Hippocampal formation (tissue), 2 donors: ENCODE data around the gene GCK.
A peak's percentile ranks its signal among the peaks of the same experiment; 100 is the strongest.
"Not testable (repeated sequence)": the region's sequence is repeated elsewhere in the genome, so short reads cannot be mapped to it uniquely, and the experiment has no call there.

Source experiments
- DNase-seq, 2 donors: peaks; one replicate each; lab custom pipeline; 2025; lab: John Stamatoyannopoulos, UW

GCK gene

GRCh38 chr7:44201813-44202212 is 12.6 kb upstream of the GCK start:
- no peak for DNase-seq

DNA sequence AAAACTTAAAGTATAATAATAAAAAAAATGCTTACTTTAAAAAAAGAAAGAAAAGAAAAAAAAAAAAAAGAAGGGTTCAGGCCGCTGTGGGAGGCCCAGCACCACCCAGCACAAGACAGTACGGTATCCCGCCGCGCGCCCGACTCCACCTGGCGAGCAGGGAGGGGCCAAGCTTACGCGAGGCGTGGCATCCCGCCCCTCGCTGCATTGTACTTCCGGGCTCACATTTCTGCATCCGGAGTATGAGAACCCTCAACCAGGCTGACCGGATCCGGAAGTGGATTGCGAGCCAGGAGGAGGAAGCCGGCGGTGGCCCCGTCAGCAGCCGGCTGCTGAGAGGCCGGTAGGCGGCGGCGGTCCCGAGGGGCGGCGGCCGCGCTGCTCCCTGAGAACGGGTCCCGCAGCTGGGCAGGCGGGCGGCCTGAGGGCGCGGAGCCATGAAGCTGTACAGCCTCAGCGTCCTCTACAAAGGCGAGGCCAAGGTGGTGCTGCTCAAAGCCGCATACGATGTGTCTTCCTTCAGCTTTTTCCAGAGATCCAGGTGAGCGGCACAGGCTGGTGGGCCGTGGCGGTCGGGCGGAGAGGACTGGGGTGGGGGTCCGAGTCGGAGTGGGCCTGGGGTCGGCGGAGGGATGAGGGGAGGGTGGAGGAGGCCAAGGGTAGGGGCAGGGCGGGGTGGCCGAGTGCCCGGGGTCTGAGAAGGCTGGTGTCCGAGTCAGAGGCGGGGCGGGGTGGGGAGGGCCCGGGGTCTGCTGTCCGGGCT is 11.6 kb upstream of the GCK start, which contains the start of gene YKT6:
Gene YKT6, plus strand, starts transcription at position 280 of the 763 bp plus-strand sequence. Its CDS starts 158 bp downstream, at position 438.
- DNase-seq, result peak; percentile 87 to 89

DNA sequence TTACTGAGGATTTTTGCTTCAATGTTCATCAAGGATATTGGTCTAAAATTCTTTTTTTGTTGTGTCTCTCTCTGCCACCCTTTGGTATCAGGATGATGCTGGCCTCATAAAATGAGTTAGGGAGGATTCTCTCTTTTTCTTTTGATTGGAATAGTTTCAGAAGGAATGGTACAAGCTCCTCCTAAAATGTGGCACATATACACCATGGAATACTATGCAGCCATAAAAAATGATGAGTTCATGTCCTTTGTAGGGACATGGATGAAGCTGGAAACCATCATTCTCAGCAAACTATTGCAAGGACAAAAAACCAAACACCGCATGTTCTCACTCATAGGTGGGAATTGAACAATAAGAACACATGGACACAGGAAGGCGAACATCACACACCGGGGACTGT is 10.9 kb upstream of the GCK start:
- DNase-seq, result not testable (repeated sequence)

DNA sequence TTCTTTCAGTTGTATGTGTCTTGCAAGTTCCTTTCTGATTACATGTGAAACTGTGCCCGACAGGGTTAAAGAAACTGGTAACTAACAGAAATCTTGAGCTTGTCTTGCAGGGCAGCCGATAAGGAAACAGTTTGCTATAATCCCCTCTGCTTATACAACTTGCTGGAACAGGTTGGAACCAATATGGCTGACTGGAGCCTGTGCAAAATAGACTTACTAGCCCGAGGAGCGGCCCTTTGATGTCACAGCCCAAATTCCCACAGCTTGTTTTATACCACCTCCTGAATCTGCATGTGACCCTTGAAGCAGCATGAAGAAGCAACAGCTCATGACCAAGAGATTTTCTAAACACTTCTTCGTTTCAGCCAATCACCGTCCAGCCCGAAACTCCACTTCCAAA is 8.2 kb upstream of the GCK start:
- no peak for DNase-seq

DNA sequence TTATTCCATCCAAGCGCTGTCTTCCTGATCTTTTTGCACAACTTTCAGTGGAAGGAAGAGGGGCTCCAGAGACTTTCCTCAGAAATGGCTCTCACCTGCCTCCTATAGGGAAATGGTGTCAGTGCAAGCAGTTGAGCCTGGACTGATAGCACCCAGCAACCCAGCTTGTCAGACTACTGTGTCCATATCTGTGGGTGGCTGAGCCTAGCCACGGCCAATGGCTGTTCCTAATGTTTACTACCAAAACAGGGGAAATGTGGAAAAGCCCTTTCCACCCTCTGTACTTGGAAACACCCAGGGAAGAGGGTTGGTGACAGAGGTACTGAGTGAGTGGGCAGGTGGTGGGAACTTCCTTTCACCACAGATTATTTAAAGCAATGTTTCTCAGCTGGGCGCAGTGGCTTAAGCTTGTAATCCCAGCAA is 7.2 kb upstream of the GCK start:
- DNase-seq, result peak in 1 of 2 donors; percentile 38

GRCh38 chr7:44195889-44196288 is 6.7 kb upstream of the GCK start:
- no peak for DNase-seq

GRCh38 chr7:44194562-44195145 is 5.4 kb upstream of the GCK start:
- no peak for DNase-seq

- DNase-seq, result no peak
Measured at GRCh38 chr7:44194069-44194468, 4.8 kb upstream of the GCK start.

DNA sequence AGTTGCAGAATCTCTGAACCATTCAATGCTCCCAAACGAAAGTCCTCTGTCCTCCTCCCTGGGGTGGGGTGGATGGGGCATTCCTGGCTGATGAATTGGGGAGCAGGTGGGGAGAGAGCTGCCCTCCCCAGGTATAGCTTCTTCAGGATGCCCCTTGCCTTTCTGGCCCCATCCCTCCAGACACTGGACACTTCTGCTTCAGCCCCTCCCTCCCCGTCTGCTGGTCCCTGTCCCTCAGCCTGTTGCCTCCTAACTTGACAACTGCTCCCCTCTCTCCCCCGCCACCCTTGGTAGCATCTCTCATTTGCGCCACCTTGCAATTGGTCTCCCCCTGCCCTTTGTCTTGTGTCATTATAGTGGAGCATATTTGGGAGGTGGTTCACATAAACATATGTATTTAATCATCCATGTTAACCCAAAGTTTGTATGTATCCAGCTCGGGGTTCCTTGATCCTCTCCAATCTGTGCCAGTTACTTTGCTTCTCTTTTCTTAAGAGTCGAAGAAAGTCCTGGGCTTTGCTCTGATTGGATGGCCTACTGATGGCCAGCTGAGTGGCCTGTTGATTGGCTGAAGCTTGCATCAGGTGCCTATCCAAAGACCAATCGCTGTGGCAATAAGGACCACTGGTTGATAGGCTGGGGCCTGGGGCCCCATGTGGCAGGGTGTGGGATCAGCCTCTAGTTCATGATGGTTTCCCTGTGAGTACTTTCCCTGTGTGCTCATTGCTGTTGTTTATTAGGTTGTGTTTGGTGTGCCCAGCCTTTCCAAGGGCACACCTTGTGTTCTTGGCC is 4.0 kb upstream of the GCK start:
- DNase-seq, result no peak

DNA sequence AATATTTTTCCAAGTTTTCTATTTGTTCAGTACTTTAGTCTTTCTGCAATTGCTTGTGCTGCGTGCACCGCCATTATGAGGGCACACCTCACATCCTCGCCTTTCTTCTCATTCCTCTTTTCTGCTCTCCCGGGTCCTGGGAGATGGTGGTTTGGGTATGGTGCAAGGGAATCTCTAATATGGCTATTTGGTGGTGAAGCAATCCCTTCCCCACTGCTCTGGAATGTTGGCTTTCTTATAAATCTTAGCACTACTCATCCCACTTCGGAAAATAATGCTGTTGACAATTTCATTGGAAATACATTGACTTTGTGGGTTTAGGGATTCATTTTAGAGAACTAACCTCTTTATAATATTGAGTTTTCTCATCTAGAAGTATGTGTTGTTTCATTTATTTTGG is 1.9 kb upstream of the GCK start:
- DNase-seq, result no peak

GRCh38 chr7:44189993-44190872 is 994 bp upstream of the GCK start:
- no peak for DNase-seq

DNA sequence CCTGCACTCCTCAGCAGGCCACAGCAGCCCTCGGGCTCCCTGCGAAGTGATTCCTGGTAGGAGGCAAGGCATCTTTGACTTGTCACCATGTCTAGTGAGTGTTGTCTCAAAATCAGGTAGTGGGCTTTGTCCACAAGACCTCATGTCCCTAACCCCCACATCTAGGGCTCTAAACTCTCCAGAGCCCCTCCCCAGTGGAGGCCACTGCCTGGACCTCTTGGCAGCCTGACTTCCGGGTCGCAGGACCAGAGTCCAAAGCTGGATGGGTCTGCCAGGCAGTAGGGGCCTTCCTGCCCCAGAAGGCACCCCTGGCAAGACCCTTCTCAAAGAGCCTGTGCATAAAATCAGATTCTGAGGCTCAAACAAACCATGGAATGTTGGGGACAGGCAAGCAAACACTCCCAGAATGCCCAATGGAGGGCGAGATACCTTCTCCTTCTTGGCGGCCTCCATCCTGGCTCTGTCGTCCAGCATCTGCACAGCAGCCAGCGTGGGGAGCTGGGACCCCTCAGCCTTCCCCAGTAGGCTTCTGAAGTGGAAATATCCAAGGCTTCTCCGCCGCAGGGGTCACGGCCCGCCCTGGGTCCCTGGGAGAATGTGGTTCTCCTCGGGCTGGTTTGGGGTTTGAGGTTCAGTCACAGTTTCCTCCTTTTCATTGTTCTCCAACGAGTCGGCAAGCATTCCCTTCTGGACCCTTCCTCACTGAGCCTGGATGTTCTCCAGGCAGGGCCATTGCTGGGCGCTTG is 586 bp downstream of the GCK start:
- DNase-seq, result no peak

- DNase-seq, result peak in 1 of 2 donors; percentile 11
Measured at GRCh38 chr7:44187636-44188416, 1.4 kb downstream of the GCK start.

GRCh38 chr7:44186736-44187135 is 2.5 kb downstream of the GCK start:
- no peak for DNase-seq

GRCh38 chr7:44185729-44186128 is 3.5 kb downstream of the GCK start:
- DNase-seq, result no peak

DNA sequence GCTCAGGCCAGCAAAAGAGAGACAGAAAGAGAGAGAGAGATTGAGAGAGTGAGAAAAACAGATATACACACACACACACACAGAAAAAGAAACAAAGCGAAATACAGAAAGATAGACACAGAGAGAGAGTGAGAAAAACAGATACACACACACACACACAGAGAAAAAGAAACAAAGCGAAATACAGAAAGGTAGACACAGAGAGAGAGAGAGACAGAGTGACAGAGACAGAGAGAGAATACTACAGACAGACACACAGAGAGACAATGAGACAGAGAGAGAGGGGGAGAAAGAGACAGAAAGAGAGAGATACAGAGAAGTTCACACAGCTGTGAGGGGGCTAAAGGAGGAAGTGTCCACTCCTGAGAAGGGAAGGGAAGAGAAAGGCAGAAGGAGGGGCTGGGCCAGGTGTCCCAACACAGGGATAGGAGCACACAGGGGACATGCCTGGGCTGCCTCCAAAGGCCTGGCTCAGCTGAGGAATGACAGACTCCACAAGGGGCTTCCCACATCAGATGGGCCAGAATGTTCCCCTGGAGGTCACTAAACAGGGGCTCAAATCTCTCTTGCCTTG is 4.3 kb downstream of the GCK start:
- no peak for DNase-seq

DNA sequence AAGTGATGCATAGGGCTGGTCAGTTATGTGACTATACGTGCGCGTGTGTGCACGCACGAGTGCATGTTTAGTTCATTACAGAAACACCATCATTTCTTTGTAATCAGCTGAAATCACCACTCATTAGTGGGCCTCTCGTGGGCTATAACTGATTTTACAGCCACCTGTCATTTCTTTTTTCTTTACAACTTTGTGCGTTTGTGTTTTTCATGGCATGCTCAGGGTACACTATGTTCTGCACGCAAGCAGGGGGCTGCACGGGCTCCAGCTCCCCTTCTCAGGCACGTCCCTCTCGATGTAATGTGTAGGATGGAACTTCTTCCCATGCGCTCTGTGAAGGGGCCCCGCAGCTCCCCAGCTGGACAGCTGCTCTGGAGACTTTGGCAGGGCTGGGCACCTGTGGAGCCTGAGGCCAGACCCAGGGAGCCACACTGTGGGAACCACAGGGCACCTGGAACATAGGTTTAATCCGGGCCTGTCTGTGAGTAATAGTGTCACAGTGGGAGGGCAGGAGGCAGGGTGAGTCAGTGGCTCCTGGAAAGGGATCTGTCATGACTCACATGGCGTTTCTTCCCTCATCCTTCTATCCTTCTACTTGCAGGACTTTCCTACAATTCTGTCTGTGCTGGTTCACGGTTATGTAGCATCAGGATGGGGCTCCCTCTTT is 4.9 kb downstream of the GCK start:
- DNase-seq, result no peak

DNA sequence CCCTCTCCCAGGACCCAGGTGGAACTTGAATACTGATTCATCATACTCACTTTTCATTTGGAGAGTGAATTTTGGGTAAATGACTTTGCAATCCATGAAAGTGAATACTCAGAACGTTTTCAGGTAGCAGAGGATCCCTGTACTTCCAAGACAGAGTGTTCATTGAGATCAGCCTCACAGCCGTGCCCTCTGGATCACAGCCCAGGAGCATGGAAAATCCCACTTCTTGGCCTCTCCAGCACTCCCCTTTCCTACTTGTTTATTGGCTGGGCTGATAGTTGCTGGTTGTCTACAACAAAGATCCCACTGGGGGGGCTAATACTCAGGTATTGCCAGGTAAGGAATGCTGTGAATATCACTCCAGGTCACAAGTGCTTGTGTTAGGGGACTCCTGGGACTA is 5.9 kb downstream of the GCK start:
- DNase-seq, result no peak

DNA sequence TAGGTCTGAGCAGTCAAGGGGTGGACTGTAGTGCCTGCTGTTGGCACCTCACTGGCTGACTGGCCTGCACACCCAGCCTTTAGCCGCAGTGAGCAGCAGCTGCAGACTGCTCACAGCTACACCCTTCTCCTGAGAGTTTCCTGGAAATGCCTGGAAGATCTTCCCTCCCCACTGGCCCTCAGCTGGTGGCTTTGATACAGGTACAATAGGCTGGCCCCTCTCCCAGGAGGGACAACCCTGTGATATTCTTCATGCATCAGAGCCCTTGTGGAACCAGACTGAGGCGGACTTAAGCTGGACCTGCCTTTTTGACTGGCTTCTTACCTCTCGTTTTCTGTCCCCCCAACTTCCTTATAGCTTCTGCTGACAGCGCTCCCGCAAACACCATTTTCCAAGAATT is 6.4 kb downstream of the GCK start:
- no peak for DNase-seq
